MCF 10A (cell line): ENCODE measurements around the gene BICDL2. TPM values are rescaled to one million over a fixed set of nuclear protein-coding genes. Genes with fewer than 3 reads are reported as not detected.

Source experiments
- BruUV-seq: library from RNA; stranded (reverse); fragments of 400-500 nt; replicated peaks from 2 replicates; lab custom pipeline; 2021; lab: Mats Ljungman, UMichigan
- CTCF ChIA-PET: fragments of 300-600 bp; sonication (Branson Sonifier 250); formaldehyde crosslinking; extraction: SDS; loops from one replicate; lab custom pipeline; 2021; ENCODE audit warnings: antibody characterized with exemption, inconsistent platforms; lab: Yijun Ruan, JAX
- POLR2A ChIA-PET: fragments of 300-600, 350-650 bp; sonication (Branson Sonifier 250); formaldehyde crosslinking; extraction: SDS; loops from one replicate; lab custom pipeline; 2020; ENCODE audit warnings: antibody characterized with exemption, inconsistent platforms; lab: Yijun Ruan, JAX
- DNase-seq: peaks from one replicate; pipeline ENCODE4 v3.0.0-alpha.2; 2018; ENCODE audit not compliant: unreplicated experiment
- H3K27ac Mint-ChIP-seq: one replicate; pipeline ENCODE4 v1.8.0; 2022; ENCODE audit warnings: mild to moderate bottlenecking, low read depth, mixed read lengths; ENCODE audit not compliant: unreplicated experiment
- H3K27me3 Mint-ChIP-seq: one replicate; pipeline ENCODE4 v1.8.0; 2022; ENCODE audit warnings: mixed read lengths; ENCODE audit not compliant: insufficient read depth, unreplicated experiment
- H3K36me3 Mint-ChIP-seq: one replicate; pipeline ENCODE4 v1.8.0; 2022; ENCODE audit warnings: mild to moderate bottlenecking, moderate library complexity, mixed read lengths; ENCODE audit not compliant: insufficient read depth, unreplicated experiment
- H3K4me1 Mint-ChIP-seq: one replicate; pipeline ENCODE4 v1.8.0; 2022; ENCODE audit warnings: mixed read lengths; ENCODE audit not compliant: insufficient read depth, unreplicated experiment
- H3K4me3 Mint-ChIP-seq: one replicate; pipeline ENCODE4 v1.8.0; 2022; ENCODE audit warnings: mild to moderate bottlenecking, moderate library complexity, mixed read lengths; ENCODE audit not compliant: unreplicated experiment
- H3K9me3 Mint-ChIP-seq: one replicate; pipeline ENCODE4 v1.8.0; 2022; ENCODE audit warnings: mixed read lengths; ENCODE audit not compliant: unreplicated experiment
- CTCF ChIP-seq: fragments of 200-600 bp; IDR thresholded peaks from one replicate; pipeline ENCODE4 v1.8.0; 2022; ENCODE audit warnings: antibody characterized with exemption, mild to moderate bottlenecking; ENCODE audit not compliant: unreplicated experiment
- intact Hi-C: fragments of 100-400 bp; cut with micrococcal nuclease; formaldehyde crosslinking; loops from 2 replicates; pipeline ENCODE4 v1.14.1; 2022
- total RNA-seq: library from RNA; stranded (reverse); gene quantifications from 2 replicates; pipeline ENCODE4 v1.2.3, GENCODE V29; 2022

Gene BICDL2
- total RNA-seq, 1 experiment from 2014 or later = 0.23 TPM

- intact Hi-C loops = loop anchor here (5.0 kb wide), 1 partner anchor 105 kb away; no protein-coding TSS in a partner anchor
- no TSS peak for BruUV-seq
- TF ChIP-seq CTCF = no peak
- Mint-ChIP-seq H3K9me3 (no peaks in the 10 kb centered on the region), H3K27me3 (no peaks in the 10 kb centered on the region), H3K36me3 (no peaks in the 10 kb centered on the region), H3K4me3 (no peak overlapping the region), H3K4me1 (peaks cover 11% of the 10 kb centered on the region), H3K27ac (no peak overlapping the region)
- ChIA-PET POLR2A (interaction anchor here (1.2 kb wide), 1 partner anchor 72 kb away, joined by 3 read pairs; the partner anchor contains the start of gene ZNF213), CTCF (interaction anchor here (0.9 to 2.8 kb wide), 2 partner anchors 31 to 67 kb away, joined by 3 to 11 read pairs; no protein-coding TSS in a partner anchor)
- DNase-seq = no peak
Measured at GRCh38 chr16:3062553-3062952, 25.8 kb upstream of the BICDL2 start.

GRCh38 chr16:3060339-3061127 is 23.8 kb upstream of the BICDL2 start:
- no peak for TF ChIP-seq CTCF
- no TSS peak for BruUV-seq
- H3K36me3 Mint-ChIP-seq = no peaks in the 10 kb centered on the region
- no peak overlapping the region for H3K27ac Mint-ChIP-seq
- H3K4me1 Mint-ChIP-seq = peaks cover 5% of the 10 kb centered on the region
- no peaks in the 10 kb centered on the region for H3K27me3 Mint-ChIP-seq
- intact Hi-C loops = loop anchor here (5.0 kb wide), 1 partner anchor 107 kb away; no protein-coding TSS in a partner anchor
- CTCF ChIA-PET = interaction anchor here (0.7 to 3.3 kb wide), 10 partner anchors 14 to 650 kb away, joined by 3 to 48 read pairs (median 7); no protein-coding TSS in a partner anchor
- POLR2A ChIA-PET = interaction anchor here (0.7 to 3.1 kb wide), 5 partner anchors 10 to 74 kb away, joined by 3 to 47 read pairs (median 6); partner anchors contain the start of gene ZNF213
- H3K4me3 Mint-ChIP-seq = no peak overlapping the region
- DNase-seq = no peak
- H3K9me3 Mint-ChIP-seq = no peaks in the 10 kb centered on the region

- Mint-ChIP-seq H3K9me3 (no peaks in the 10 kb centered on the region), H3K27ac (peak overlapping the region; percentile 74), H3K27me3 (no peaks in the 10 kb centered on the region), H3K4me1 (no peaks in the 10 kb centered on the region), H3K36me3 (no peaks in the 10 kb centered on the region), H3K4me3 (peak overlapping the region; percentile 78)
- ChIA-PET CTCF (interaction anchor here (0.5 to 3.3 kb wide), 16 partner anchors 13 to 736 kb away, joined by 3 to 48 read pairs (median 5); no protein-coding TSS in a partner anchor), POLR2A (interaction anchor here (0.6 to 3.1 kb wide), 10 partner anchors 9 to 91 kb away, joined by 3 to 47 read pairs (median 4); partner anchors contain the start of genes ZNF205 and ZNF213)
- no peak for TF ChIP-seq CTCF
- no TSS peak for BruUV-seq
- intact Hi-C loops = loop anchor here (1.0 to 5.0 kb wide), 3 partner anchors 65 to 108 kb away; no protein-coding TSS in a partner anchor
- DNase-seq = no peak
Measured at GRCh38 chr16:3059723-3060242, 23.0 kb upstream of the BICDL2 start.
